ENCODE measurements around the gene LLPH. TPM values are rescaled to one million over a fixed set of nuclear protein-coding genes. Genes with fewer than 3 reads are reported as not detected.

The LLPH gene
- total RNA-seq, 1 experiment from 2014 or later: 5.6 TPM

GRCh38 chr12:66152732-66153131, 22.2 kb upstream of the LLPH start:
- H3K9me2 ChIP-seq (replicated peaks; ENCODE audit: insufficient read depth, low read length): no peaks in the 10 kb centered on the region
- no peak overlapping the region for H3K9ac ChIP-seq (ENCODE audit: low read length)
- no peak overlapping the region for H3K4me3 ChIP-seq (ENCODE audit: low read length)
- H4K20me1 ChIP-seq (ENCODE audit: insufficient read depth, low read depth, low read length): no peaks in the 10 kb centered on the region
- H3K79me2 ChIP-seq (ENCODE audit: low read length): peaks cover 61% of the 10 kb centered on the region
- no peak overlapping the region for H3K27ac ChIP-seq (ENCODE audit: low read length)
- H3K4me2 ChIP-seq (ENCODE audit: low read depth, low read length, poor library complexity, severe bottlenecking): no peak overlapping the region
- no peak for DNase-seq
- no peaks in the 10 kb centered on the region for H3K4me1 ChIP-seq (ENCODE audit: low read length)
- no peak overlapping the region for H2AFZ ChIP-seq (ENCODE audit: low read length)
- peaks cover 9% of the 10 kb centered on the region; the same call in 1 of the 2 replicates for H3K36me3 ChIP-seq (ENCODE audit: insufficient read depth, low read length)
- no peaks in the 10 kb centered on the region for H3K27me3 ChIP-seq (ENCODE audit: low read length)
- H3K9me3 ChIP-seq (ENCODE audit: low read length): no peaks in the 10 kb centered on the region

- Histone ChIP-seq H3K4me1 (ENCODE audit: low read length) (no peaks in the 10 kb centered on the region), H3K9me2 (replicated peaks; ENCODE audit: insufficient read depth, low read length) (no peaks in the 10 kb centered on the region), H2AFZ (ENCODE audit: low read length) (no peak overlapping the region), H3K9me3 (ENCODE audit: low read length) (no peaks in the 10 kb centered on the region), H3K9ac (ENCODE audit: low read length) (no peak overlapping the region), H3K4me2 (ENCODE audit: low read depth, low read length, poor library complexity, severe bottlenecking) (no peak overlapping the region), H4K20me1 (ENCODE audit: insufficient read depth, low read depth, low read length) (no peaks in the 10 kb centered on the region), H3K27ac (ENCODE audit: low read length) (no peak overlapping the region), H3K79me2 (ENCODE audit: low read length) (peaks cover 32% of the 10 kb centered on the region), H3K36me3 (ENCODE audit: insufficient read depth, low read length) (peaks cover 14% of the 10 kb centered on the region; the same call in 1 of the 2 replicates), H3K4me3 (ENCODE audit: low read length) (no peak overlapping the region), H3K27me3 (ENCODE audit: low read length) (no peaks in the 10 kb centered on the region)
- DNase-seq: no peak
These were observed 19.3 kb upstream of the LLPH start for GRCh38 chr12:66149702-66150398.

GRCh38 chr12:66144791-66145754, 14.5 kb upstream of the LLPH start:
- H3K9me2 ChIP-seq (replicated peaks; ENCODE audit: insufficient read depth, low read length): no peaks in the 10 kb centered on the region
- no peak overlapping the region for H3K4me3 ChIP-seq (ENCODE audit: low read length)
- no peak for DNase-seq
- H3K9me3 ChIP-seq (ENCODE audit: low read length): peaks cover 10% of the 10 kb centered on the region; the same call in 1 of the 2 replicates
- peaks cover 23% of the 10 kb centered on the region for H3K79me2 ChIP-seq (ENCODE audit: low read length)
- H3K27me3 ChIP-seq (ENCODE audit: low read length): no peaks in the 10 kb centered on the region
- no peak overlapping the region for H3K9ac ChIP-seq (ENCODE audit: low read length)
- H4K20me1 ChIP-seq (ENCODE audit: insufficient read depth, low read depth, low read length): no peaks in the 10 kb centered on the region
- H2AFZ ChIP-seq (ENCODE audit: low read length): no peak overlapping the region
- H3K4me1 ChIP-seq (ENCODE audit: low read length): no peaks in the 10 kb centered on the region
- H3K4me2 ChIP-seq (ENCODE audit: low read depth, low read length, poor library complexity, severe bottlenecking): no peak overlapping the region
- peaks cover 43% of the 10 kb centered on the region for H3K36me3 ChIP-seq (ENCODE audit: insufficient read depth, low read length)
- H3K27ac ChIP-seq (ENCODE audit: low read length): no peak overlapping the region

GRCh38 chr12:66143868-66144267, 13.3 kb upstream of the LLPH start:
- Histone ChIP-seq H4K20me1 (ENCODE audit: insufficient read depth, low read depth, low read length) (no peaks in the 10 kb centered on the region), H3K9me2 (replicated peaks; ENCODE audit: insufficient read depth, low read length) (no peaks in the 10 kb centered on the region), H3K4me3 (ENCODE audit: low read length) (no peak overlapping the region), H3K9ac (ENCODE audit: low read length) (no peak overlapping the region), H3K79me2 (ENCODE audit: low read length) (peaks cover 20% of the 10 kb centered on the region), H3K27me3 (ENCODE audit: low read length) (no peaks in the 10 kb centered on the region), H3K4me1 (ENCODE audit: low read length) (no peaks in the 10 kb centered on the region), H3K4me2 (ENCODE audit: low read depth, low read length, poor library complexity, severe bottlenecking) (no peak overlapping the region), H3K27ac (ENCODE audit: low read length) (no peak overlapping the region), H3K9me3 (ENCODE audit: low read length) (peaks cover 10% of the 10 kb centered on the region; the same call in 1 of the 2 replicates), H2AFZ (ENCODE audit: low read length) (no peak overlapping the region), H3K36me3 (ENCODE audit: insufficient read depth, low read length) (peaks cover 54% of the 10 kb centered on the region)
- no peak for DNase-seq

- no peak overlapping the region for H3K27ac ChIP-seq (ENCODE audit: low read length)
- H3K9me3 ChIP-seq (ENCODE audit: low read length): peaks cover 10% of the 10 kb centered on the region; the same call in 1 of the 2 replicates
- no peaks in the 10 kb centered on the region for H3K9me2 ChIP-seq (replicated peaks; ENCODE audit: insufficient read depth, low read length)
- H3K4me1 ChIP-seq (ENCODE audit: low read length): no peaks in the 10 kb centered on the region
- H3K4me2 ChIP-seq (ENCODE audit: low read depth, low read length, poor library complexity, severe bottlenecking): no peak overlapping the region
- no peak overlapping the region for H3K9ac ChIP-seq (ENCODE audit: low read length)
- no peak for DNase-seq
- H3K79me2 ChIP-seq (ENCODE audit: low read length): peaks cover 20% of the 10 kb centered on the region
- no peaks in the 10 kb centered on the region for H4K20me1 ChIP-seq (ENCODE audit: insufficient read depth, low read depth, low read length)
- no peak overlapping the region for H2AFZ ChIP-seq (ENCODE audit: low read length)
- H3K36me3 ChIP-seq (ENCODE audit: insufficient read depth, low read length): peaks cover 64% of the 10 kb centered on the region
- H3K4me3 ChIP-seq (ENCODE audit: low read length): no peak overlapping the region
- H3K27me3 ChIP-seq (ENCODE audit: low read length): no peaks in the 10 kb centered on the region
These were observed 12.3 kb upstream of the LLPH start for GRCh38 chr12:66142826-66143225.

GRCh38 chr12:66141299-66141698, 10.7 kb upstream of the LLPH start:
- Histone ChIP-seq H4K20me1 (ENCODE audit: insufficient read depth, low read depth, low read length) (no peaks in the 10 kb centered on the region), H3K9ac (ENCODE audit: low read length) (no peak overlapping the region), H3K4me2 (ENCODE audit: low read depth, low read length, poor library complexity, severe bottlenecking) (no peak overlapping the region), H3K27ac (ENCODE audit: low read length) (no peak overlapping the region), H3K27me3 (ENCODE audit: low read length) (no peaks in the 10 kb centered on the region), H3K9me2 (replicated peaks; ENCODE audit: insufficient read depth, low read length) (no peaks in the 10 kb centered on the region), H3K4me3 (ENCODE audit: low read length) (no peak overlapping the region), H3K9me3 (ENCODE audit: low read length) (peaks cover 10% of the 10 kb centered on the region; the same call in 1 of the 2 replicates), H3K79me2 (ENCODE audit: low read length) (peaks cover 21% of the 10 kb centered on the region), H2AFZ (ENCODE audit: low read length) (no peak overlapping the region), H3K4me1 (ENCODE audit: low read length) (no peaks in the 10 kb centered on the region), H3K36me3 (ENCODE audit: insufficient read depth, low read length) (peaks cover 76% of the 10 kb centered on the region)
- DNase-seq: no peak

GRCh38 chr12:66140731-66141130, 10.2 kb upstream of the LLPH start:
- Histone ChIP-seq H3K27ac (ENCODE audit: low read length) (no peak overlapping the region), H3K9ac (ENCODE audit: low read length) (no peak overlapping the region), H3K9me3 (ENCODE audit: low read length) (peaks cover 10% of the 10 kb centered on the region; the same call in 1 of the 2 replicates), H3K4me3 (ENCODE audit: low read length) (no peak overlapping the region), H3K36me3 (ENCODE audit: insufficient read depth, low read length) (peaks cover 79% of the 10 kb centered on the region), H3K79me2 (ENCODE audit: low read length) (peaks cover 24% of the 10 kb centered on the region), H3K4me1 (ENCODE audit: low read length) (no peaks in the 10 kb centered on the region), H2AFZ (ENCODE audit: low read length) (no peak overlapping the region), H3K4me2 (ENCODE audit: low read depth, low read length, poor library complexity, severe bottlenecking) (no peak overlapping the region), H4K20me1 (ENCODE audit: insufficient read depth, low read depth, low read length) (no peaks in the 10 kb centered on the region), H3K9me2 (replicated peaks; ENCODE audit: insufficient read depth, low read length) (no peaks in the 10 kb centered on the region), H3K27me3 (ENCODE audit: low read length) (no peaks in the 10 kb centered on the region)
- DNase-seq: no peak

GRCh38 chr12:66139328-66139727, 8.8 kb upstream of the LLPH start:
- no peaks in the 10 kb centered on the region for H3K27me3 ChIP-seq (ENCODE audit: low read length)
- peaks cover 10% of the 10 kb centered on the region; the same call in 1 of the 2 replicates for H3K9me3 ChIP-seq (ENCODE audit: low read length)
- H3K36me3 ChIP-seq (ENCODE audit: insufficient read depth, low read length): peaks cover 74% of the 10 kb centered on the region
- H3K4me1 ChIP-seq (ENCODE audit: low read length): no peaks in the 10 kb centered on the region
- no peak overlapping the region for H3K9ac ChIP-seq (ENCODE audit: low read length)
- H3K79me2 ChIP-seq (ENCODE audit: low read length): peaks cover 24% of the 10 kb centered on the region
- no peak overlapping the region for H2AFZ ChIP-seq (ENCODE audit: low read length)
- no peak for DNase-seq
- no peak overlapping the region for H3K27ac ChIP-seq (ENCODE audit: low read length)
- no peak overlapping the region for H3K4me2 ChIP-seq (ENCODE audit: low read depth, low read length, poor library complexity, severe bottlenecking)
- no peaks in the 10 kb centered on the region for H3K9me2 ChIP-seq (replicated peaks; ENCODE audit: insufficient read depth, low read length)
- no peaks in the 10 kb centered on the region for H4K20me1 ChIP-seq (ENCODE audit: insufficient read depth, low read depth, low read length)
- no peak overlapping the region for H3K4me3 ChIP-seq (ENCODE audit: low read length)

Measured in Karpas-422 (cell line).